MCF 10A (cell line): ENCODE data around the gene PTPRG. TPM values are rescaled to one million over a fixed set of nuclear protein-coding genes. Genes with fewer than 3 reads are reported as not detected.

Experiments used
- BruUV-seq: library from RNA; stranded (reverse); fragments of 400-500 nt; replicated peaks from 2 replicates; lab custom pipeline; 2021; lab: Mats Ljungman, UMichigan
- CTCF ChIA-PET: fragments of 300-600 bp; sonication (Branson Sonifier 250); formaldehyde crosslinking; extraction: SDS; loops from one replicate; lab custom pipeline; 2021; ENCODE audit warnings: antibody characterized with exemption, inconsistent platforms; lab: Yijun Ruan, JAX
- POLR2A ChIA-PET: fragments of 300-600, 350-650 bp; sonication (Branson Sonifier 250); formaldehyde crosslinking; extraction: SDS; loops from one replicate; lab custom pipeline; 2020; ENCODE audit warnings: antibody characterized with exemption, inconsistent platforms; lab: Yijun Ruan, JAX
- DNase-seq: peaks from one replicate; pipeline ENCODE4 v3.0.0-alpha.2; 2018; ENCODE audit not compliant: unreplicated experiment
- H3K27ac Mint-ChIP-seq: one replicate; pipeline ENCODE4 v1.8.0; 2022; ENCODE audit warnings: mild to moderate bottlenecking, low read depth, mixed read lengths; ENCODE audit not compliant: unreplicated experiment
- H3K27me3 Mint-ChIP-seq: one replicate; pipeline ENCODE4 v1.8.0; 2022; ENCODE audit warnings: mixed read lengths; ENCODE audit not compliant: insufficient read depth, unreplicated experiment
- H3K36me3 Mint-ChIP-seq: one replicate; pipeline ENCODE4 v1.8.0; 2022; ENCODE audit warnings: mild to moderate bottlenecking, moderate library complexity, mixed read lengths; ENCODE audit not compliant: insufficient read depth, unreplicated experiment
- H3K4me1 Mint-ChIP-seq: one replicate; pipeline ENCODE4 v1.8.0; 2022; ENCODE audit warnings: mixed read lengths; ENCODE audit not compliant: insufficient read depth, unreplicated experiment
- H3K4me3 Mint-ChIP-seq: one replicate; pipeline ENCODE4 v1.8.0; 2022; ENCODE audit warnings: mild to moderate bottlenecking, moderate library complexity, mixed read lengths; ENCODE audit not compliant: unreplicated experiment
- H3K9me3 Mint-ChIP-seq: one replicate; pipeline ENCODE4 v1.8.0; 2022; ENCODE audit warnings: mixed read lengths; ENCODE audit not compliant: unreplicated experiment
- intact Hi-C: fragments of 100-400 bp; cut with micrococcal nuclease; formaldehyde crosslinking; loops from 2 replicates; pipeline ENCODE4 v1.14.1; 2022
- total RNA-seq: library from RNA; stranded (reverse); gene quantifications from 2 replicates; pipeline ENCODE4 v1.2.3, GENCODE V29; 2022
- TF ChIP-seq, protein P1 (sequence below): fragments of 200-600 bp; IDR thresholded peaks from one replicate; pipeline ENCODE4 v1.8.0; 2022; ENCODE audit warnings: antibody characterized with exemption, mild to moderate bottlenecking; ENCODE audit not compliant: unreplicated experiment

PTPRG gene
- total RNA-seq, 1 experiment from 2014 or later: 54.5 TPM

DNA sequence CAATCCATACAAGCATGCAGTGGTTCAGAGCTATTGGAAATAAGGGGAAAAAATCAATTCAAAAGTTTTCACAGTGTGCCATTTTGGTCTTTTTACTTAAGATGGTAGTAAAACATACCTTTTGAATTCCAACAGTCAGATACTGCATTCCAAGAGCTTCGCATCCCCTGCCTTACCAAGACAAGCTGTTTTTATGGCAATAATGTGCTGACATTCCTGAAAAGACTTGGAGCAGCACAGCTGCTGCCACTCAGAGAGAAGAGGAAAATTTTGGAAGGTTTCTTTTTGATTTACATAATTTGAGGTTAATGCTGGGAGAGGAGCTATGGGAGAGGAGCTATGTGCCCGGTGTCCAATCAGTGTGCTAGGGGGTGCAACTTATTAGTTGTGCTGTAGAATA, 663.7 kb downstream of the PTPRG start:
- Mint-ChIP-seq H3K9me3 (no peaks in the 10 kb centered on the region), H3K4me1 (no peaks in the 10 kb centered on the region), H3K4me3 (no peak overlapping the region), H3K27ac (no peak overlapping the region), H3K36me3 (peaks cover 34% of the 10 kb centered on the region), H3K27me3 (no peaks in the 10 kb centered on the region)
- BruUV-seq: no TSS peak
- POLR2A ChIA-PET: interaction anchor here (0.6 to 0.8 kb wide), 2 partner anchors 9 to 10 kb away, joined by 3 read pairs; no protein-coding TSS in a partner anchor
- intact Hi-C loops: no loop called here
- CTCF ChIA-PET: interaction anchor here (0.7 kb wide), 1 partner anchor 927 kb away, joined by 5 read pairs; no protein-coding TSS in a partner anchor
- no peak for DNase-seq
- TF ChIP-seq, protein P1, sequence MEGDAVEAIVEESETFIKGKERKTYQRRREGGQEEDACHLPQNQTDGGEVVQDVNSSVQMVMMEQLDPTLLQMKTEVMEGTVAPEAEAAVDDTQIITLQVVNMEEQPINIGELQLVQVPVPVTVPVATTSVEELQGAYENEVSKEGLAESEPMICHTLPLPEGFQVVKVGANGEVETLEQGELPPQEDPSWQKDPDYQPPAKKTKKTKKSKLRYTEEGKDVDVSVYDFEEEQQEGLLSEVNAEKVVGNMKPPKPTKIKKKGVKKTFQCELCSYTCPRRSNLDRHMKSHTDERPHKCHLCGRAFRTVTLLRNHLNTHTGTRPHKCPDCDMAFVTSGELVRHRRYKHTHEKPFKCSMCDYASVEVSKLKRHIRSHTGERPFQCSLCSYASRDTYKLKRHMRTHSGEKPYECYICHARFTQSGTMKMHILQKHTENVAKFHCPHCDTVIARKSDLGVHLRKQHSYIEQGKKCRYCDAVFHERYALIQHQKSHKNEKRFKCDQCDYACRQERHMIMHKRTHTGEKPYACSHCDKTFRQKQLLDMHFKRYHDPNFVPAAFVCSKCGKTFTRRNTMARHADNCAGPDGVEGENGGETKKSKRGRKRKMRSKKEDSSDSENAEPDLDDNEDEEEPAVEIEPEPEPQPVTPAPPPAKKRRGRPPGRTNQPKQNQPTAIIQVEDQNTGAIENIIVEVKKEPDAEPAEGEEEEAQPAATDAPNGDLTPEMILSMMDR: no peak

DNA sequence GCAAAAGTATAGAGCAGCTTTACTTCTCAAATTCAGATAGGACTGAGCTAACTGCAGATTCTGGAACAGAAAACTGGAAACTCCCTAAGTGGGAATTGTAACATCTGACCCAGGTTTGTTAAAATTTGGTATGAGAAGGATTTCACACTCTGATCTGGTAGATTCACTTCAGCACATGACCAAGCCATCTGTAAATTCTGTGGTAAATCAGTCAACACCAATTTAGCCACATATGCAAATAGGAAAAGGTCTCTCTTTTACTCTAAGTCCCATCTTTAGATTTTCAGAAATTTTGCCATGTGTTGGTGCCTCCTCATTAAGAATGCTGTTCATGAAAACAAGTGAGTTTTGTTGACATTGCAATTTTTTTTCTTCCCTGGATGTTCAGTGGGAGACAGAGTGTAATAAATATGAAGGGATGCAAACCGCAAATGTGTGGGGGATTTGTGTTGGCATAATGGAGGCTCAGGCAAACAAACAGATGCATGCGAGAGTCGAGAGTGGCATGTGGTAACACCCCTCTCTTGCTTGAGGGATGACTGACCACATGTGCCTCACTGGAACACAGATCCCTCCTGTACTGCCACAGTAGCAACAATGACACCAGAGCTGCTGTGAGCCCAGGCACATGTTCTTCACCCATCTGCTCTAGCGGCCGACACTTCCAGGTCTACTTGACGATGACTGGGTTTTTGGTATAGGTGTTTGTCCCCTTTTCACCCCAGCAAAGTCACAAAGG, 665.4 kb downstream of the PTPRG start:
- no peak for DNase-seq
- ChIA-PET POLR2A (interaction anchor here (1.7 kb wide), 1 partner anchor 13 kb away, joined by 4 read pairs; no protein-coding TSS in a partner anchor), CTCF (no interaction called here)
- Mint-ChIP-seq H3K36me3 (peaks cover 34% of the 10 kb centered on the region), H3K9me3 (no peaks in the 10 kb centered on the region), H3K4me1 (no peaks in the 10 kb centered on the region), H3K27ac (no peak overlapping the region), H3K27me3 (no peaks in the 10 kb centered on the region), H3K4me3 (no peak overlapping the region)
- BruUV-seq: no TSS peak
- intact Hi-C loops: no loop called here
- TF ChIP-seq, protein P1: no peak

DNA sequence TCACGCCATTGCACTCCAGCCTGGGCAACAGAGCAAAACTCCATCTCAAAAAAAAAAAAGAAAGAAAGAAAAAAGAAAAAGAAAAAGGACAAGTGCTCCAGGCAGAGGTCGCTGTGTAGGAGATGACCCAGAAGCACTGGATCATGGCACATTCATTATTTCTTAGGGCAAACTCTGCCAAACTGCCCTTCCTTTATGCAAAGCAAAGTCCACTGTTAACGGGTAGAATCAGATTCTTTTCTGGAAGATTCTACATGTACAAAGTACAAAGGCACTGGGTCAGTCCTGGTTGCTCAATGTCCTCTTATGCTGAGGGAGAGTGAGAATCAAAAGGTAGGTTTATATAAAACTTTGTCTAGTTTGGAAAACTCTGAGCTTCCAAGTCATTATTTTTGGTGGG, 667.1 kb downstream of the PTPRG start:
- no peak overlapping the region for H3K4me3 Mint-ChIP-seq
- POLR2A ChIA-PET: no interaction called here
- no peak for DNase-seq
- H3K36me3 Mint-ChIP-seq: peaks cover 32% of the 10 kb centered on the region
- no peaks in the 10 kb centered on the region for H3K27me3 Mint-ChIP-seq
- no peak overlapping the region for H3K27ac Mint-ChIP-seq
- no peaks in the 10 kb centered on the region for H3K4me1 Mint-ChIP-seq
- intact Hi-C loops: no loop called here
- BruUV-seq: no TSS peak
- H3K9me3 Mint-ChIP-seq: no peaks in the 10 kb centered on the region
- TF ChIP-seq, protein P1: no peak
- CTCF ChIA-PET: interaction anchor here (0.6 to 0.7 kb wide), 2 partner anchors 26 to 1489 kb away, joined by 3 to 5 read pairs; no protein-coding TSS in a partner anchor

DNA sequence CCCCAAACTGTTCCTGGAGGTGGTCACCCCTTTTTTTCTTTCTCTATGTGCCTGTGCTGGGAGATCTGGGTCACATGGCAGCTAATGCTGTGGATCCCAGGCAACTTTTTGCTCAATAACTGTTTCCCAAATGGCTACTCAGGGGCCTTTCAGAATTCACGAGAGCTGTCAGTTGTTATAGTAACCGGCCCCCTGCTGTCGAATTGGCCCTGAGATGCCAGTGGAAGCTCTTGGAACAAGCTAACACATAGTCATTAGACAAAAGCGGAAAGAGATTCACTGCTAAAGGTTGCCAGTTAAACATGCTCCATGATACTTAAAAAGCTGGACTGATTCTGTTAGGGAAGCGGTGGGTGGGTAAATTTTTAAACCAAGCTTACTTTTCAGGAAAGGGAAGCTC, 667.8 kb downstream of the PTPRG start:
- CTCF ChIA-PET: interaction anchor here (0.6 to 1.0 kb wide), 2 partner anchors 32 to 33 kb away, joined by 3 read pairs; no protein-coding TSS in a partner anchor
- Mint-ChIP-seq H3K27ac (no peak overlapping the region), H3K4me1 (no peaks in the 10 kb centered on the region), H3K27me3 (no peaks in the 10 kb centered on the region), H3K9me3 (no peaks in the 10 kb centered on the region), H3K36me3 (peaks cover 35% of the 10 kb centered on the region), H3K4me3 (no peak overlapping the region)
- BruUV-seq: no TSS peak
- DNase-seq: no peak
- POLR2A ChIA-PET: no interaction called here
- TF ChIP-seq, protein P1: no peak
- intact Hi-C loops: no loop called here
